Stomach (tissue), 19 donors: ENCODE measurements around the gene IFNA13. TPM values are rescaled to one million over a fixed set of nuclear protein-coding genes. Genes with fewer than 3 reads are reported as not detected.

Source experiments
- DNase-seq, 2 donors: peaks; one replicate each; pipeline versions ENCODE4 v3.0.0 to v3.0.0-alpha.2; 2013 to 2019
- H3K27ac ChIP-seq, 5 donors: fragments of 200-600 bp in 4 of 5; sonication (generic) in 4 of 5; one replicate each; pipeline ENCODE4 v1.5.1; 2013 to 2019; ENCODE audit warnings: mild to moderate bottlenecking in 1 of 5, moderate library complexity in 1 of 5
- H3K27me3 ChIP-seq, 3 donors: fragments of 200-600 bp; sonication (generic); one replicate each; pipeline ENCODE4 v1.5.1; 2017 to 2019; ENCODE audit warnings: mixed run types in 1 of 3
- H3K36me3 ChIP-seq, 4 donors: fragments of 200-600 bp; sonication (generic); 1 replicate in 3 of 4; 2 replicates in 1 of 4; pipeline ENCODE4 v1.5.1; 2016 to 2019
- H3K4me1 ChIP-seq, 4 donors: fragments of 200-600 bp; sonication (generic); one replicate each; pipeline ENCODE4 v1.5.1; 2016 to 2019
- H3K4me3 ChIP-seq, 4 donors: fragments of 200-600 bp; sonication (generic) in 3 of 4; one replicate each; pipeline ENCODE4 v1.5.1; 2016 to 2019; ENCODE audit warnings: mild to moderate bottlenecking in 1 of 4
- H3K9me3 ChIP-seq, 4 donors: fragments of 200-600 bp; sonication (generic); one replicate each; pipeline ENCODE4 v1.5.1; 2016 to 2019
- CTCF ChIP-seq, 7 experiments: fragments of 450-650 bp in 4 of 7; fragments of 200-600 bp in 3 of 7; sonication (generic) in 3 of 7; IDR thresholded peaks; one replicate each; pipeline ENCODE4 v1.5.1; 2016 to 2019; ENCODE audit warnings: antibody characterized with exemption in 7 of 7, control low read depth in 2 of 7, mild to moderate bottlenecking in 1 of 7
- EP300 ChIP-seq: sonication (generic); formaldehyde crosslinking; IDR thresholded peaks from one replicate; pipeline ENCODE4 v1.6.1; 2017; ENCODE audit warnings: antibody characterized with exemption
- POLR2A ChIP-seq, 4 donors: fragments of 450-650 bp; IDR thresholded peaks; one replicate each; pipeline ENCODE4 v1.6.1; 2016; ENCODE audit warnings: antibody characterized with exemption in 4 of 4, control low read depth in 2 of 4, mild to moderate bottlenecking in 1 of 4, moderate library complexity in 1 of 4
- POLR2AphosphoS5 ChIP-seq, 3 donors: sonication (generic); formaldehyde crosslinking; IDR thresholded peaks; one replicate each; pipeline ENCODE4 v1.6.1; 2016; ENCODE audit warnings: antibody characterized with exemption in 3 of 3
- WGBS, 5 donors: extraction: QIAGEN DNeasy Blood & Tissue Kit in 3 of 5; methylation state at CpG; one replicate each; pipeline versions ENCODE4 v1.1.5 to v1.1.7; 2013 to 2018; 5-methylcytosine and 5-hydroxymethylcytosine counted together
- intact Hi-C: fragments of 100-400 bp; cut with DNase I; formaldehyde crosslinking; loops from one replicate; pipeline ENCODE4 v1.15.1; 2023; ENCODE audit warnings: low total_unique reads
- long read RNA-seq, 10 donors: transcript quantifications; one replicate each; lab custom pipeline, GENCODE V29; 2026
- polyA plus RNA-seq, 3 donors: library from polyadenylated mRNA; stranded (reverse); fragments of 200-250 nt; gene quantifications; one replicate each; pipeline ENCODE4 v1.2.3, GENCODE V29; 2013
- total RNA-seq, 5 donors: library from RNA; depleted of rRNA; stranded (reverse); fragments of >200 nt; gene quantifications; one replicate each; pipeline versions ENCODE4 v1.1.0 to v1.2.3, GENCODE V29; 2014 to 2016
- donor health status: healthy with polysubstance abuse.
- donor health status: Bipolar disorder and iron deficiency.
- donor health status: healthy.

The IFNA13 gene
- not detected for total RNA-seq
- not detected for polyA plus RNA-seq
- long read RNA-seq, donor 1: 0 reads
- long read RNA-seq, donor 2: 0 reads
- long read RNA-seq, donor 3: 0 reads
- long read RNA-seq, donor 4: 0 reads
- long read RNA-seq, donor 5: 0 reads
- long read RNA-seq, donor 6: 0 reads
- long read RNA-seq, donor 7: 0 reads
- long read RNA-seq, donor 8: 0 reads
- long read RNA-seq, donor 9: 0 reads
- long read RNA-seq, donor 10: 0 reads

- H3K36me3 ChIP-seq: no peaks in the 10 kb centered on the region
- no peak within 1 kb of the TSS for H3K27ac ChIP-seq
- WGBS, 5 donors: 87 to 92% (median 89%) methylated on average over 2 to 3 of the region's 3 CpGs
- H3K4me1 ChIP-seq: no peaks in the 10 kb centered on the region
- H3K9me3 ChIP-seq: no peaks in the 10 kb centered on the region
- no peak within 1 kb of the TSS for H3K4me3 ChIP-seq
- no peak for DNase-seq
- TF ChIP-seq POLR2A (IDR thresholded peaks at IDR 0.05) (no peak), POLR2AphosphoS5 (IDR thresholded peaks at IDR 0.05) (no peak), EP300 (no peak), CTCF (IDR thresholded peaks at IDR 0.05) (no peak)
- H3K27me3 ChIP-seq: no peaks in the 10 kb centered on the region
- intact Hi-C loops: no loop called here
These were observed at the start of gene IFNA13 for GRCh38 chr9:21367957-21368356. IFNA13 (minus strand) TSS chr9:21368057; CDS start chr9:21368010, 47 bp downstream.

GRCh38 chr9:21415493-21416267 is 47.8 kb upstream of the IFNA13 start:
- 54 to 66% (median 58%) methylated on average over 5 of the region's 5 CpGs for WGBS, 5 donors
- H3K27me3 ChIP-seq: peaks cover 0 to 6% (median 0%) of the 10 kb centered on the region in 3 donors
- no peaks in the 10 kb centered on the region for H3K36me3 ChIP-seq
- DNase-seq: no peak
- TF ChIP-seq EP300 (no peak), CTCF (IDR thresholded peaks at IDR 0.05) (no peak), POLR2AphosphoS5 (IDR thresholded peaks at IDR 0.05) (no peak), POLR2A (IDR thresholded peaks at IDR 0.05) (no peak)
- H3K4me1 ChIP-seq: no peaks in the 10 kb centered on the region
- H3K4me3 ChIP-seq: no peak overlapping the region
- no peaks in the 10 kb centered on the region for H3K9me3 ChIP-seq
- intact Hi-C loops: no loop called here
- no peak overlapping the region for H3K27ac ChIP-seq

- intact Hi-C loops: no loop called here
- WGBS, 5 donors: 93 to 97% (median 95%) methylated on average over 2 of the region's 2 CpGs
- peaks cover 0 to 6% (median 0%) of the 10 kb centered on the region in 3 donors for H3K27me3 ChIP-seq
- H3K4me3 ChIP-seq: no peak overlapping the region
- no peak overlapping the region for H3K27ac ChIP-seq
- no peaks in the 10 kb centered on the region for H3K9me3 ChIP-seq
- H3K36me3 ChIP-seq: no peaks in the 10 kb centered on the region
- H3K4me1 ChIP-seq: no peaks in the 10 kb centered on the region
- DNase-seq: no peak
- no peak for TF ChIP-seq EP300
These were observed 46.5 kb upstream of the IFNA13 start for GRCh38 chr9:21414220-21414940.

GRCh38 chr9:21413624-21414023 is 45.8 kb upstream of the IFNA13 start:
- Histone ChIP-seq H3K9me3 (no peaks in the 10 kb centered on the region), H3K4me3 (no peak overlapping the region), H3K27ac (no peak overlapping the region), H3K27me3 (peaks cover 0 to 6% (median 0%) of the 10 kb centered on the region in 3 donors), H3K4me1 (no peaks in the 10 kb centered on the region), H3K36me3 (no peaks in the 10 kb centered on the region)
- no peak for DNase-seq
- TF ChIP-seq EP300 (no peak), POLR2AphosphoS5 (IDR thresholded peaks at IDR 0.05) (no peak), CTCF (IDR thresholded peaks at IDR 0.05) (no peak), POLR2A (IDR thresholded peaks at IDR 0.05) (no peak)
- intact Hi-C loops: no loop called here
- 61 to 81% (median 68%) methylated on average over 5 of the region's 5 CpGs for WGBS, 5 donors
